Skeletal muscle satellite cell (primary cell): ENCODE data around the gene ERC1.
A peak's percentile ranks its signal among the peaks of the same experiment; 100 is the strongest.

ENCODE experiments used
- H3K27me3 ChIP-seq: 2 replicates; pipeline ENCODE4 v1.7.0; 2013; ENCODE audit warnings: low read length; ENCODE audit not compliant: control insufficient read depth, insufficient read depth
- H3K36me3 ChIP-seq: 2 replicates; pipeline ENCODE4 v1.7.0; 2013; ENCODE audit warnings: mild to moderate bottlenecking, control low read depth, low read length; ENCODE audit not compliant: insufficient read depth
- H3K4me1 ChIP-seq: 2 replicates; pipeline ENCODE4 v1.7.0; 2013; ENCODE audit warnings: low read length; ENCODE audit not compliant: control insufficient read depth, insufficient read depth
- H3K4me2 ChIP-seq: 2 replicates; pipeline ENCODE4 v1.7.0; 2013; ENCODE audit warnings: mild to moderate bottlenecking, low read length
- H3K4me3 ChIP-seq: 2 replicates; pipeline ENCODE4 v1.7.0; 2013; ENCODE audit warnings: low read length
- H3K9ac ChIP-seq: 2 replicates; pipeline ENCODE4 v1.7.0; 2013; ENCODE audit warnings: mild to moderate bottlenecking, low read depth, low read length, moderate library complexity
- H3K9me3 ChIP-seq: replicated peaks from 2 replicates; pipeline ENCODE4 v1.7.0; 2013; ENCODE audit warnings: mild to moderate bottlenecking, control low read depth, low read length

Gene ERC1

DNA sequence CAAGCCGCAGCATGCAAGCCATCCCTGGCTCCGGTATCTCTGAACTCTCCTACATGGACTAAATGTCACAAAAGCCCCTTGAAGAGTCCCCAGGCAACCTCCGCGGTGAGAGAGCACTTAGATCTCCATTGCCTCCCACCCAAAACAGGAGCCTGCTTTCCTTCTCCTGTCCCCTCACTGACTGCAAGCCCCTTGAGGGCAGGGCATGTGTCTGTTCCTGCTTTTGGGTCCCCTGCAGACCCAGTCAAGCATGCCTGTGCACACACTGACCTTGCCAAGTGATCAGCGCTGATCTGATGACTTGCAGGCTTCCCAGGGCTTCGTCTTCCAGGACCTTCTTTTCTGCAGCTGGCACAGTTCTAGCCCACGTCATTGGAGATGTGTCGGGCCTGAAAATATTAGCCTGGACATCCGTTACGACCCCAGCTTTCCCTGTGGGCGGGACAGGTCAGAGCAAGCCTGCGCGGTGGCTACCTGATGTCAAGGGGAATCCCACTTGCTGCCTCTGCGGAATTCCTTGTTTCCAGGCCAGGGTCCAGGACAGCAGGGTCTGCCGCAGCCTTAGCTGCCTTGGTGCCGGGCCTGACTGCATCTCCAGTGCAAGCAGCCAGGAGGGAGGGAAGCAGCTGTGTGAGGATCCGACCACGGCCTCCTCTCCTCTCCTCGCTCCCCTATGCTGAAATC, 510.8 kb downstream of the ERC1 start:
- Histone ChIP-seq H3K27me3 (no peaks in the 10 kb centered on the region), H3K36me3 (no peaks in the 10 kb centered on the region), H3K9me3 (no peaks in the 10 kb centered on the region), H3K9ac (no peak overlapping the region), H3K4me1 (peaks cover 42% of the 10 kb centered on the region), H3K4me3 (no peak overlapping the region), H3K4me2 (peak overlapping the region; percentile 20)

DNA sequence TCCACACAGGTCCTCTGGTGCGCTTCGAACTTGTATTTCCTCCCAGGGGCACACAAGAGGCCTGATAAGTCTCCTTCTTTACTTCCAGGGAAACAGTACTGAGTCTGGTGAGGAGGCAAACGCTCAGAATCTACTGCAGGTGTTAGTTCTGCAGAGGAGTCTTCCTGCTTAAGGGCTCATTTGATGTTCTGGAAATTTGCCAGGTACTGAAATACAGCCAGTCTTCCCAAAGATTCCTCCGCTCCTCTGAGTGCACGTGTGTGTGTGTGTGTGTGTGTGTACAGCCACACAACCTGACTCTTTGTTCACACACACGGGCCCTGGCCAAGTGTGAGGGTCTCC, 511.3 kb downstream of the ERC1 start:
- peak overlapping the region; percentile 20 for H3K4me2 ChIP-seq
- H3K36me3 ChIP-seq, result no peaks in the 10 kb centered on the region
- H3K9ac ChIP-seq, result no peak overlapping the region
- no peaks in the 10 kb centered on the region for H3K27me3 ChIP-seq
- peaks cover 36% of the 10 kb centered on the region for H3K4me1 ChIP-seq
- no peaks in the 10 kb centered on the region for H3K9me3 ChIP-seq
- no peak overlapping the region for H3K4me3 ChIP-seq

DNA sequence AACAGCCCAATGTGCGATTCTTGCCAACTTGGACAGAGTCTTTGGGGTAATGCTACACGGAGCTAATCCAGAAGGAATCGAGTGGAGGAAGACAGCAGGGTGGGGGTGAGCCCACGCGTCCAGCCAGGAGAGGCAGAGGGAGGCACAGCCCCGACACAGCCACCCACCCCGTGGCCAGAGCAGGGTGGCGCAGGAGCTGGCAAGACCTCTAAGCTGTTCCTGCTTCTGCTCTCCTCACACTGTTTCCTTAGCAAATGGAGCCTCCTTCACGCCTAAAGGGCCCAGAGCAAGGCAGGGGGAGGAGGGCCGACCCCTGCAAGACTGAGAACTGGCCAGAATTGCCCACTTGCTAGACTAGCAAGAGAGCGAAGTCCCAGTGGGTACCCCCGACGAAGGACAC, 511.8 kb downstream of the ERC1 start:
- Histone ChIP-seq H3K4me3 (no peak overlapping the region), H3K4me2 (no peak overlapping the region), H3K9me3 (no peaks in the 10 kb centered on the region), H3K9ac (no peak overlapping the region), H3K36me3 (no peaks in the 10 kb centered on the region), H3K27me3 (no peaks in the 10 kb centered on the region), H3K4me1 (peaks cover 36% of the 10 kb centered on the region)

- H3K36me3 ChIP-seq, result no peaks in the 10 kb centered on the region
- H3K27me3 ChIP-seq, result no peaks in the 10 kb centered on the region
- no peak overlapping the region for H3K4me2 ChIP-seq
- H3K9me3 ChIP-seq, result no peaks in the 10 kb centered on the region
- no peak overlapping the region for H3K9ac ChIP-seq
- no peak overlapping the region for H3K4me3 ChIP-seq
- peaks cover 36% of the 10 kb centered on the region for H3K4me1 ChIP-seq
These were observed 512.3 kb downstream of the ERC1 start for GRCh38 chr12:1503281-1503711.

GRCh38 chr12:1504304-1504894, 513.4 kb downstream of the ERC1 start:
- H3K4me2 ChIP-seq, result no peak overlapping the region
- H3K36me3 ChIP-seq, result no peaks in the 10 kb centered on the region
- H3K9me3 ChIP-seq, result no peaks in the 10 kb centered on the region
- no peak overlapping the region for H3K9ac ChIP-seq
- peaks cover 30% of the 10 kb centered on the region for H3K4me1 ChIP-seq
- H3K27me3 ChIP-seq, result no peaks in the 10 kb centered on the region
- no peak overlapping the region for H3K4me3 ChIP-seq

DNA sequence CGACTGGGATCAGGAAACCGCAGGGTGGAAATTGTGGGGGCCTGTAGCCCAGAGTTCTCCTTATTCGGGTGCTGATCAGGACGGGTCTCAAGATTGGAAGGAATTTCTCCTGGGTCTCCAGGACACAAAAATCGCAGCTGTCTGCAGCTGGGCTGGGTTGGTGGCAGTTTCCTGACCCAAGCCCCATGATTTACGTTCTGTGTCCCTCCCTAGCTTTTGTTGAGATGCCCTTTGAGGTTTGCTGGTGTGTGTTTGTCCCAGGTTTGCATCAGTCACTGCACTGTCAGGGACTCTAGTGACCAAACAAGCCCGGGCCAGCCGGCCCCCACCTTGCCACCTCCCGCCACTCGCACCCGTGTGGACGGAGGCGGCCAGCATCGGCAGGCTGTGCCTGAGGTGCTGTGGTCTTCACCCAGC, 513.9 kb downstream of the ERC1 start:
- H3K4me2 ChIP-seq, result no peak overlapping the region
- no peaks in the 10 kb centered on the region for H3K36me3 ChIP-seq
- no peak overlapping the region for H3K9ac ChIP-seq
- H3K9me3 ChIP-seq, result no peaks in the 10 kb centered on the region
- no peaks in the 10 kb centered on the region for H3K27me3 ChIP-seq
- no peak overlapping the region for H3K4me3 ChIP-seq
- peaks cover 25% of the 10 kb centered on the region for H3K4me1 ChIP-seq

GRCh38 chr12:1505576-1505975, 514.6 kb downstream of the ERC1 start:
- H3K9me3 ChIP-seq, result no peaks in the 10 kb centered on the region
- no peaks in the 10 kb centered on the region for H3K27me3 ChIP-seq
- H3K4me1 ChIP-seq, result peaks cover 18% of the 10 kb centered on the region
- no peak overlapping the region for H3K4me2 ChIP-seq
- no peak overlapping the region for H3K4me3 ChIP-seq
- H3K36me3 ChIP-seq, result no peaks in the 10 kb centered on the region
- H3K9ac ChIP-seq, result no peak overlapping the region

DNA sequence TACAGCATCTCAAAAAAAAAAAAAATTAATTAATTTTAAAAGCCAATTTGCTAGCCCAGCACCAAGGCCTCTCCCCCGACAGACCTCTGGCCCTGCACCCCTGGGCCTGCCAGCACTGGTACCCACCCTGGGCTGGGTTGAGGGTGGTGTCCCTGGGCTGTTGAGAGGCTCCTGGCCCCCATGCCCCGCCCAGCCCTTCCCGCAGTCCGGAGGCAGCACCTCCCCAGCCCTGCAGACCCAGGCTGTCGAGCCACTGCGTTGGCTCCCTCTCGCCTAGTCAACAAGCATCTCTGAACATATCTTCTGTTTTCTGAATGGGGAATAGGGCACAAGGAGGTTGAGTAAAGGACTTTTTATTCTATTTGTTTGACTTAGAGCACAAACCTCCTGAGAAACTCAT, 516.3 kb downstream of the ERC1 start:
- H3K4me1 ChIP-seq, result peaks cover 6% of the 10 kb centered on the region
- H3K36me3 ChIP-seq, result no peaks in the 10 kb centered on the region
- no peak overlapping the region for H3K9ac ChIP-seq
- H3K4me2 ChIP-seq, result no peak overlapping the region
- no peak overlapping the region for H3K4me3 ChIP-seq
- no peaks in the 10 kb centered on the region for H3K27me3 ChIP-seq
- H3K9me3 ChIP-seq, result no peaks in the 10 kb centered on the region

- Histone ChIP-seq H3K27me3 (no peaks in the 10 kb centered on the region), H3K4me1 (no peaks in the 10 kb centered on the region), H3K4me3 (no peak overlapping the region), H3K9me3 (no peaks in the 10 kb centered on the region), H3K9ac (no peak overlapping the region), H3K36me3 (no peaks in the 10 kb centered on the region), H3K4me2 (no peak overlapping the region)
These were observed 518.5 kb downstream of the ERC1 start for GRCh38 chr12:1509413-1510052.

DNA sequence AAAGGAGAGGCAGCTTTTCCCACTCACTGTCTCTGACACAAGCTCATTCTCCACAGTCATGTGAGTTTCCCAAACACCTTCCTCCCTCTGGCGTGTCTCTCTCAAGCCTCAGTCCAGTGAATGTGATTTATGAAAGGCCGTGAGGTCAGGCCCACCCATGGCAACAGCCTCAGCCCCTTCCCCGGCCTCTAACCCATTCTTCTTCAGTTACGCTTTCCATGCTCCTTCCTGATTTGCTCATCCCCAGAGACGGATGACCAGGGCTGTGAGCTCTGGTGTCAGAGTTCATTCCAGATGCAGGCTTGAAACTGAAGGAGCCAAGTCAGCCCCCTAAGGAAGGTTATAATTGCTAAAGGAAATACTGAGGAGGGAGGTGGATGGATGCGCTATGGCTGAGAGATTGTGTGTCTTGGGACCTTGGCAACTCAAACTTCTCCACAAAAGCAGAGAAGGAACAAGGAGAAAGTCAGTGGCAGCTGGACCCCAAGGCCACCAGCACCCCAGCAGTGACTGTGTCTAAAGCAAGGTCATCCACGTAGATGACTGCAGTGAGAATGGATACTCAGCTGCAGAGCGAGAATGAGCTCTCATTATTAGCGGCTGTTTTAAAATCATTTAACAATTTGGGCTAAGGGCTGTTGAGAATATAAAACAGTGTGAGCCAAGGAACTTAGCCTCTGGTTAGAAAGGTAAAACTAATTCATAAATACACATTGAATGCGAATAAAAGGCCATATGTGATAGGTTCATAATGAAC, 519.2 kb downstream of the ERC1 start:
- no peaks in the 10 kb centered on the region for H3K36me3 ChIP-seq
- no peaks in the 10 kb centered on the region for H3K9me3 ChIP-seq
- H3K27me3 ChIP-seq, result no peaks in the 10 kb centered on the region
- H3K4me1 ChIP-seq, result no peaks in the 10 kb centered on the region
- no peak overlapping the region for H3K4me3 ChIP-seq
- no peak overlapping the region for H3K4me2 ChIP-seq
- H3K9ac ChIP-seq, result no peak overlapping the region

DNA sequence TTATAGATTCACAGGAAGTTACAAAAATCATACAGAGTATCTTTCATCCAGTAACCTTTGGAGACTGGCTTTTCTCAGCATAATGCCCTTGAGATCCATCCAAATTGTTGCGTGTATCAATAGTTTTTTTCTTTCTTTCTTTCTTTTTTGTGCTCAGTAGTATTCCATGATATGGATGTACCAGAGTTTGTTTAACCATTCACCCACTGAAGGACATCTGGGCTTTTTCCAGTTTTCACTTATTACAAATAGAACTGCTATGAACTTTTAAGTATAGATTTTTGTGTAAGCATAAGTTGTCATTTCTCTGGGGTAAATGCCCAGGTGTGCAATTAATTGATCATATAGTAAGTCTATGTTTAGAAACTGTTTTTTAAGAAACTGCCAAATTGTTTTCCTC, 524.0 kb downstream of the ERC1 start:
- H3K9me3 ChIP-seq, result no peaks in the 10 kb centered on the region
- H3K4me1 ChIP-seq, result peaks cover 30% of the 10 kb centered on the region
- H3K27me3 ChIP-seq, result no peaks in the 10 kb centered on the region
- no peak overlapping the region for H3K4me3 ChIP-seq
- no peaks in the 10 kb centered on the region for H3K36me3 ChIP-seq
- H3K9ac ChIP-seq, result no peak overlapping the region
- no peak overlapping the region for H3K4me2 ChIP-seq
